ENCODE data around the gene OR5H6.
"Not testable (repeated sequence)": the region's sequence is repeated elsewhere in the genome, so short reads cannot be mapped to it uniquely, and the experiment has no call there.

Gene OR5H6

GRCh38 chr3:98263944-98264343, at the start of gene OR5H6:
OR5H6 (plus strand) TSS chr3:98264244; CDS start chr3:98264333, 89 bp downstream.
- no peak for DNase-seq

- no peak for DNase-seq
These were observed 49.0 kb upstream of the OR5H6 start for GRCh38 chr3:98215051-98215450.

- no peak for DNase-seq
These were observed 40.0 kb upstream of the OR5H6 start for GRCh38 chr3:98223907-98224672.

GRCh38 chr3:98232489-98232888, 31.6 kb upstream of the OR5H6 start:
- no peak for DNase-seq

- DNase-seq, result no peak
These were observed 30.6 kb upstream of the OR5H6 start for GRCh38 chr3:98233468-98233867.

GRCh38 chr3:98240131-98240530, 23.9 kb upstream of the OR5H6 start:
- no peak for DNase-seq

- no peak for DNase-seq
These were observed 21.9 kb upstream of the OR5H6 start for GRCh38 chr3:98242155-98242554.

- DNase-seq, result no peak
These were observed 20.2 kb upstream of the OR5H6 start for GRCh38 chr3:98243843-98244242.

- no peak for DNase-seq
These were observed 17.9 kb upstream of the OR5H6 start for GRCh38 chr3:98246142-98246541.

GRCh38 chr3:98256026-98256425, 8.0 kb upstream of the OR5H6 start:
- not testable (repeated sequence) for DNase-seq

GRCh38 chr3:98259707-98260106, 4.3 kb upstream of the OR5H6 start:
- DNase-seq, result no peak

GRCh38 chr3:98262046-98262445, 2.0 kb upstream of the OR5H6 start:
- DNase-seq, result no peak

- no peak for DNase-seq
These were observed 5.8 kb downstream of the OR5H6 start for GRCh38 chr3:98269846-98270245.

- DNase-seq, result no peak
These were observed 8.1 kb downstream of the OR5H6 start for GRCh38 chr3:98272126-98272525.

- no peak for DNase-seq
These were observed 10.9 kb downstream of the OR5H6 start for GRCh38 chr3:98274914-98275313.

GRCh38 chr3:98282205-98282604, 18.2 kb downstream of the OR5H6 start, which contains the start of gene OR5H2:
OR5H2 (plus strand) TSS chr3:98282505; CDS start chr3:98282903, 398 bp downstream.
- no peak for DNase-seq

GRCh38 chr3:98290916-98291315, 26.9 kb downstream of the OR5H6 start:
- DNase-seq, result no peak

- no peak for DNase-seq
These were observed 27.4 kb downstream of the OR5H6 start for GRCh38 chr3:98291332-98291957.
